Heart left ventricle (tissue), 13 donors: ENCODE results near the gene NUAK1.

Source experiments
- CTCF ChIP-seq, 12 donors: fragments of 200-600 bp; sonication (generic) in 4 of 12; IDR thresholded peaks; one replicate each; pipeline versions ENCODE4 v1.5.0 to v1.8.0; 2018 to 2022; ENCODE audit warnings: antibody characterized with exemption in 12 of 12, mild to moderate bottlenecking in 5 of 12
- POLR2A ChIP-seq, 2 donors: fragments of 450-650 bp; IDR thresholded peaks; one replicate each; pipeline ENCODE4 v1.6.1; 2017; ENCODE audit warnings: antibody characterized with exemption in 2 of 2, mild to moderate bottlenecking in 2 of 2, moderate library complexity in 2 of 2
- donor health status: ischemic (EF 13 %, LVEDD 7.1; RV severe dilation, severe dysfunction).
- donor health status: DM: no; HTN: yes; CAD: no.
- donor health status: DM: no; HTN: no; CAD: no.
- donor health status: ischemic (EF 25% LVEDD 6.9; RV normal size, moderate dysfunction).
- donor health status: ischemic (EF 25% LVEDD 5.7; RV mildly dilated, moderate dysfunction).
- donor health status: ischemic (EF 35%, LVEDD 5.7; RV mildly dilated, moderate dysfunction).
- donor health status: nonischemic (EF 11% LVEDD 7.7; RV severe dilation, severe dysfunction).
- donor health status: DM: yes; HTN: yes; CAD: no.
- donor health status: PGD.
- donor health status: ischemic (EF 29% LVEDD 5.4; RV normal size, mild dysfunction).
- donor health status: nonischemic (EF 23%, LVEDD 6.1; RV moderate dilation, normal function).

GRCh38 chr12:106072751-106073150 is 66.0 kb downstream of the NUAK1 start:
- no peak for TF ChIP-seq POLR2A (IDR thresholded peaks at IDR 0.05)
- TF ChIP-seq CTCF (IDR thresholded peaks at IDR 0.05), result no peak
